ENCODE results near the gene SLC47A1.

SLC47A1 gene

GRCh38 chr17:19539841-19540311 lies 6.2 kb downstream of the SLC47A1 start:
- no peaks in the 10 kb centered on the region for H4K20me1 ChIP-seq (ENCODE audit: insufficient read depth)
- no peaks in the 10 kb centered on the region for H3K36me3 ChIP-seq (ENCODE audit: insufficient read depth)
- no peak overlapping the region for H3K4me2 ChIP-seq
- no peak overlapping the region for H2AFZ ChIP-seq (ENCODE audit: low read depth)
- H3K27ac ChIP-seq, result no peak overlapping the region
- peaks cover 43% of the 10 kb centered on the region for H3K4me1 ChIP-seq (ENCODE audit: low read depth, poor library complexity, severe bottlenecking)
- H3K27me3 ChIP-seq (ENCODE audit: insufficient read depth, low read depth), result no peaks in the 10 kb centered on the region
- no peak for TF ChIP-seq CTCF (conservative IDR thresholded peaks at IDR 0.05; ENCODE audit: low read depth, low read length)
- H3K4me3 ChIP-seq (IDR thresholded peaks at IDR 0.05; ENCODE audit: insufficient read depth, low read depth, low read length), result no peak overlapping the region
- H3K79me2 ChIP-seq (ENCODE audit: insufficient read depth, low read depth), result no peaks in the 10 kb centered on the region
- no peak overlapping the region for H3K9ac ChIP-seq

- Histone ChIP-seq H3K4me1 (ENCODE audit: low read depth, poor library complexity, severe bottlenecking) (peaks cover 33% of the 10 kb centered on the region), H2AFZ (ENCODE audit: low read depth) (no peak overlapping the region), H3K36me3 (ENCODE audit: insufficient read depth) (no peaks in the 10 kb centered on the region), H3K27ac (no peak overlapping the region), H3K9ac (no peak overlapping the region), H3K4me3 (IDR thresholded peaks at IDR 0.05; ENCODE audit: insufficient read depth, low read depth, low read length) (no peak overlapping the region), H3K79me2 (ENCODE audit: insufficient read depth, low read depth) (no peaks in the 10 kb centered on the region), H4K20me1 (ENCODE audit: insufficient read depth) (no peaks in the 10 kb centered on the region), H3K4me2 (no peak overlapping the region), H3K27me3 (ENCODE audit: insufficient read depth, low read depth) (no peaks in the 10 kb centered on the region)
- no peak for TF ChIP-seq CTCF (conservative IDR thresholded peaks at IDR 0.05; ENCODE audit: low read depth, low read length)
These were observed 7.2 kb downstream of the SLC47A1 start for GRCh38 chr17:19540706-19541370.

- Histone ChIP-seq H2AFZ (ENCODE audit: low read depth) (no peak overlapping the region), H3K4me1 (ENCODE audit: low read depth, poor library complexity, severe bottlenecking) (peaks cover 27% of the 10 kb centered on the region), H3K9ac (no peak overlapping the region), H4K20me1 (ENCODE audit: insufficient read depth) (no peaks in the 10 kb centered on the region), H3K27ac (no peak overlapping the region), H3K27me3 (ENCODE audit: insufficient read depth, low read depth) (no peaks in the 10 kb centered on the region), H3K36me3 (ENCODE audit: insufficient read depth) (no peaks in the 10 kb centered on the region), H3K4me2 (no peak overlapping the region), H3K79me2 (ENCODE audit: insufficient read depth, low read depth) (no peaks in the 10 kb centered on the region), H3K4me3 (IDR thresholded peaks at IDR 0.05; ENCODE audit: insufficient read depth, low read depth, low read length) (no peak overlapping the region)
- TF ChIP-seq CTCF (conservative IDR thresholded peaks at IDR 0.05; ENCODE audit: low read depth, low read length), result no peak
These were observed 7.8 kb downstream of the SLC47A1 start for GRCh38 chr17:19541445-19541844.

GRCh38 chr17:19542247-19542646 lies 8.6 kb downstream of the SLC47A1 start:
- H3K36me3 ChIP-seq (ENCODE audit: insufficient read depth), result no peaks in the 10 kb centered on the region
- no peak overlapping the region for H3K9ac ChIP-seq
- H4K20me1 ChIP-seq (ENCODE audit: insufficient read depth), result no peaks in the 10 kb centered on the region
- no peak for TF ChIP-seq CTCF (conservative IDR thresholded peaks at IDR 0.05; ENCODE audit: low read depth, low read length)
- H3K4me1 ChIP-seq (ENCODE audit: low read depth, poor library complexity, severe bottlenecking), result peaks cover 19% of the 10 kb centered on the region
- no peak overlapping the region for H3K4me3 ChIP-seq (IDR thresholded peaks at IDR 0.05; ENCODE audit: insufficient read depth, low read depth, low read length)
- H3K27ac ChIP-seq, result no peak overlapping the region
- no peak overlapping the region for H3K4me2 ChIP-seq
- no peak overlapping the region for H2AFZ ChIP-seq (ENCODE audit: low read depth)
- H3K27me3 ChIP-seq (ENCODE audit: insufficient read depth, low read depth), result no peaks in the 10 kb centered on the region
- H3K79me2 ChIP-seq (ENCODE audit: insufficient read depth, low read depth), result no peaks in the 10 kb centered on the region

Measured in KMS-11 (cell line).